ENCODE measurements around the gene MRFAP1L1.

MRFAP1L1 gene

GRCh38 chr4:6753103-6753560 lies 43.5 kb upstream of the MRFAP1L1 start:
- Histone ChIP-seq H3K9ac (ENCODE audit: low read length) (no peak overlapping the region), H3K9me3 (ENCODE audit: low read length) (no peaks in the 10 kb centered on the region), H2AFZ (ENCODE audit: low read length) (no peak overlapping the region), H3K9me2 (ENCODE audit: low read depth, low read length) (no peaks in the 10 kb centered on the region), H3K4me2 (ENCODE audit: low read length) (no peak overlapping the region), H3K36me3 (ENCODE audit: insufficient read depth, low read length) (no peaks in the 10 kb centered on the region), H3K4me3 (ENCODE audit: low read depth, low read length, poor library complexity, severe bottlenecking) (no peak overlapping the region), H3K27ac (ENCODE audit: low read depth, low read length, poor library complexity, severe bottlenecking) (no peak overlapping the region), H3K79me2 (ENCODE audit: insufficient read depth, low read length) (no peaks in the 10 kb centered on the region), H3F3A (ENCODE audit: insufficient read depth, low read length) (no peaks in the 10 kb centered on the region), H4K20me1 (ENCODE audit: insufficient read depth, low read length) (no peaks in the 10 kb centered on the region), H3K4me1 (ENCODE audit: insufficient read depth, low read length, severe bottlenecking) (no peaks in the 10 kb centered on the region), H3K27me3 (ENCODE audit: insufficient read depth, low read length) (no peaks in the 10 kb centered on the region)
- TF ChIP-seq, protein P1, sequence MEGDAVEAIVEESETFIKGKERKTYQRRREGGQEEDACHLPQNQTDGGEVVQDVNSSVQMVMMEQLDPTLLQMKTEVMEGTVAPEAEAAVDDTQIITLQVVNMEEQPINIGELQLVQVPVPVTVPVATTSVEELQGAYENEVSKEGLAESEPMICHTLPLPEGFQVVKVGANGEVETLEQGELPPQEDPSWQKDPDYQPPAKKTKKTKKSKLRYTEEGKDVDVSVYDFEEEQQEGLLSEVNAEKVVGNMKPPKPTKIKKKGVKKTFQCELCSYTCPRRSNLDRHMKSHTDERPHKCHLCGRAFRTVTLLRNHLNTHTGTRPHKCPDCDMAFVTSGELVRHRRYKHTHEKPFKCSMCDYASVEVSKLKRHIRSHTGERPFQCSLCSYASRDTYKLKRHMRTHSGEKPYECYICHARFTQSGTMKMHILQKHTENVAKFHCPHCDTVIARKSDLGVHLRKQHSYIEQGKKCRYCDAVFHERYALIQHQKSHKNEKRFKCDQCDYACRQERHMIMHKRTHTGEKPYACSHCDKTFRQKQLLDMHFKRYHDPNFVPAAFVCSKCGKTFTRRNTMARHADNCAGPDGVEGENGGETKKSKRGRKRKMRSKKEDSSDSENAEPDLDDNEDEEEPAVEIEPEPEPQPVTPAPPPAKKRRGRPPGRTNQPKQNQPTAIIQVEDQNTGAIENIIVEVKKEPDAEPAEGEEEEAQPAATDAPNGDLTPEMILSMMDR (IDR thresholded peaks at IDR 0.05; ENCODE audit: low read length): no peak
- TF ChIP-seq EZH2 (IDR thresholded peaks at IDR 0.05; ENCODE audit: borderline replicate concordance, low read length): no peak

- Histone ChIP-seq H3K9ac (ENCODE audit: low read length) (no peak overlapping the region), H3K9me3 (ENCODE audit: low read length) (no peaks in the 10 kb centered on the region), H2AFZ (ENCODE audit: low read length) (no peak overlapping the region)
Measured at GRCh38 chr4:6752486-6752829, 42.8 kb upstream of the MRFAP1L1 start.

DNA sequence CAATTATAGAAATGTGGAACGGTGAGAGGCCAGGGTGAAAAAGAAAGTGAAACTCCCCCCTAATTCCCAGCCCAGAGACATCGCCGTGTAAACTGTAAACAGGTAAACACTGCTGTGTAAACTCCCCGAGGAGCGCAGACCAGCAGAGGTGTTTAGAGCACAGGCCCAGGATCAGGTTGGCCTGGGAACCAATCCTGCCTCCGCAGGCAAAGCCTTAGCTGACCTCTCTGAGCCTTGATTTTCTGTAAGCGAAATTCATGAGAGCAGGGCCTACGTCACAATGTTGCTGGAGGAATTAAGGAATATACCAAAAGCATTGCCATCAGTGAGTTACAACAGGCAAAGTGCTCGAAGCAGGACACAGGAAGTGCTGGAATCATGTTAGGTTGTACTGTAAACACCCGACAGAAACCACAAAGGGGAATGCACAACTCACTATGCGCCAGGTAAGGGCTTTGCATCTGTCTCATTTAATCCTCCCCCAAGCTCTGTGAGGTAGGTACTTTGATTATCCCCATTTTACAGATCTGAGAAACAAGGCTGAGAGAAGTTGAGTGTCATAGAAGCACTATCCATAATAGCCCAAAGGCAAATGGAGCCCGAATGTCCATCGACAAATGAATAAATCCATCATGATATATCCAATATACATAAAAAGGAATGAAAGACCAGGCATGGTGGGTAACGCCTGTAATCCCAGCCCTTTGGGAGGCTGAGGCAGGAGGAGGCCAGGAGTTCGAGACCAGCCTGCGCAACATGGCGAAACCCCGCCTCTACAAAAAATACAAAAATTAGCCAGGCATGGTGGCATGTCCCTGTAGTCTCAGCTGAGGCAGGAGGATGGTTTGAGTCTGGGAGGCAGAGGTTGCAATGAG lies 42.2 kb upstream of the MRFAP1L1 start:
- H3K27me3 ChIP-seq (ENCODE audit: insufficient read depth, low read length): no peaks in the 10 kb centered on the region
- H3F3A ChIP-seq (ENCODE audit: insufficient read depth, low read length): no peaks in the 10 kb centered on the region
- H3K9ac ChIP-seq (ENCODE audit: low read length): no peak overlapping the region
- H2AFZ ChIP-seq (ENCODE audit: low read length): no peak overlapping the region
- no peaks in the 10 kb centered on the region for H3K4me1 ChIP-seq (ENCODE audit: insufficient read depth, low read length, severe bottlenecking)
- H3K4me3 ChIP-seq (ENCODE audit: low read depth, low read length, poor library complexity, severe bottlenecking): no peak overlapping the region
- H3K9me2 ChIP-seq (ENCODE audit: low read depth, low read length): no peaks in the 10 kb centered on the region
- no peaks in the 10 kb centered on the region for H3K9me3 ChIP-seq (ENCODE audit: low read length)
- no peaks in the 10 kb centered on the region for H3K36me3 ChIP-seq (ENCODE audit: insufficient read depth, low read length)
- no peak overlapping the region for H3K27ac ChIP-seq (ENCODE audit: low read depth, low read length, poor library complexity, severe bottlenecking)
- H4K20me1 ChIP-seq (ENCODE audit: insufficient read depth, low read length): no peaks in the 10 kb centered on the region
- no peaks in the 10 kb centered on the region for H3K79me2 ChIP-seq (ENCODE audit: insufficient read depth, low read length)
- no peak overlapping the region for H3K4me2 ChIP-seq (ENCODE audit: low read length)
- TF ChIP-seq, protein P1 (IDR thresholded peaks at IDR 0.05; ENCODE audit: low read length): no peak
- TF ChIP-seq EZH2 (IDR thresholded peaks at IDR 0.05; ENCODE audit: borderline replicate concordance, low read length): no peak

More at GRCh38 chr4:6752486-6752829, 42.8 kb upstream of the MRFAP1L1 start:
- Histone ChIP-seq H3K4me1 (ENCODE audit: insufficient read depth, low read length, severe bottlenecking) (no peaks in the 10 kb centered on the region), H3K9me2 (ENCODE audit: low read depth, low read length) (no peaks in the 10 kb centered on the region), H3K27me3 (ENCODE audit: insufficient read depth, low read length) (no peaks in the 10 kb centered on the region), H3K4me3 (ENCODE audit: low read depth, low read length, poor library complexity, severe bottlenecking) (no peak overlapping the region), H4K20me1 (ENCODE audit: insufficient read depth, low read length) (no peaks in the 10 kb centered on the region), H3F3A (ENCODE audit: insufficient read depth, low read length) (no peaks in the 10 kb centered on the region), H3K79me2 (ENCODE audit: insufficient read depth, low read length) (no peaks in the 10 kb centered on the region), H3K27ac (ENCODE audit: low read depth, low read length, poor library complexity, severe bottlenecking) (no peak overlapping the region), H3K4me2 (ENCODE audit: low read length) (no peak overlapping the region), H3K36me3 (ENCODE audit: insufficient read depth, low read length) (no peaks in the 10 kb centered on the region)
- TF ChIP-seq, protein P1 (IDR thresholded peaks at IDR 0.05; ENCODE audit: low read length): no peak

All from OCI-LY1 (cell line).